C4-2B (cell line): Measurements from ENCODE around the gene EPHA6.

ENCODE experiments used
- H3K27ac ChIP-seq: fragments of 450-650 bp; 2 replicates; pipeline ENCODE4 v1.5.1; 2017
- CTCF ChIP-seq: fragments of 450-650 bp; conservative IDR thresholded peaks from 2 replicates; pipeline ENCODE4 v1.5.1; 2017; ENCODE audit warnings: mild to moderate bottlenecking
- ZFX ChIP-seq: fragments of 450-650 bp; IDR thresholded peaks from 2 replicates; pipeline ENCODE4 v1.6.1; 2017

EPHA6 gene

DNA sequence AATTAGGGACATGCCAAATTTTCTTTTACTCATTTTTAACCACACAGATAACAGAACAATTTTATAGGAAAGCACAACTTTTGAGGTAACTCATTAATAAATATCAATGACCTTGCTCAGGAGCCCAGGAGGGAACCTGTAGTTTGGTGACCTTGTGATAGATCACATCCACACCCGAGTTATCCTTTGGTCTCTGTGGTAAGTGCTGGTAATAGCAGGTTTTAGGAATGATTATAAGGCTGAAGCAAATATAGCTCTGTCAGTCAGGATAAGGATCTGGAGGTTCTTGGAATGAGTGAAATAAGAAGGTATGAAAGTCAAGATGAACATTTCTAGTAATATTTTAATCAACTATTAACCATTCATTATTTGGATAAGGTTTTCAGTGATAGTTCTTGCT lies 46.5 kb downstream of the EPHA6 start:
- TF ChIP-seq CTCF (no peak), ZFX (no peak)
- no peak overlapping the region for H3K27ac ChIP-seq

DNA sequence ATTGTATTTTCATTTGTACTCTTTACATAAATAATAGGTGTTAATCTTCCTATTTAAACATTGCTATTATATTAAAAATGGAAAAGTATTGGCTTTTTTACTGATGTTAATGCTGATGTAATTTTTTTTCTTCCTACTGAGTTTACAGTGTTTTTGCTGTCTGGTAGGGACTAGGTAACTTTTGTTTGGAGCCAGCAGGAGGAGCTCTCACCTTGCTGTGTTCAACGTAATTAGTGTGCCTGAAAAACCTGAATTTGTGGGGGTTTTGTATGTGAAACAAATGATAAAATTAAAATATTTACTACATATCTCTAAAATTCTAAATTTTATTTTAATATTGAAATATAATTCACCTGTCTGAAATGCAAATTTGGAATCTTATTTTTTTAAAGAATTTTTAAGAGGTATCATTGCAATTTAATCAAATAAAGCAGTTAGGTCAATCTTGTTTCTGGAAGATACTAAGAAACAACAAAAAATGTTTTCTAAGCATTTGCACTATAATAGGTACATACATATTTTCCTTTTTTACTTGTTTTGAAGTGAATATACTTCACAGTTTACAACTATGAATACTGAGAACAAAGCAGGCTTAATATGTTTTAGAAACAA lies 48.8 kb downstream of the EPHA6 start:
- TF ChIP-seq CTCF (peak; percentile 89), ZFX (no peak)

DNA sequence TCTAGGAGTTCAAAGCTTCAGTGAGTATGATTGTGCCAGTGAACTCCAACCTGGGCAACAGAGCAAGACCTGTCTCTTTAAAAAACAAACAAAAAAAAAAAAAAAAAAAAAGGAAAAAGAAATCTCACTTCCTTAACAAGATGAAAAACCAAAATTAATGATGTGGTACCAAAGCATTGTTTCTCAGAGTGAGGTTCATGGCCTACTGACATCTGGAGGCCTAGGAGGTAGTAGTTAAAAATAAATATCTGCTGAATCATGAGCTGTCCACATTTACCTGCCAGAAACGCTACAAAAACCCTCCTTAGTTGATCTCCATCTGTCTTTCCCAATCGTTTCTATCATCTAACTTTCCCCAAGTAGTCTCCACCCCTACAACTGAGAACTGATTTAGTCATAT lies 51.2 kb downstream of the EPHA6 start:
- H3K27ac ChIP-seq, result no peak overlapping the region
- TF ChIP-seq CTCF (no peak), ZFX (no peak)

More for the DNA sequence above, 48.8 kb downstream of the EPHA6 start:
- no peak overlapping the region for H3K27ac ChIP-seq

DNA sequence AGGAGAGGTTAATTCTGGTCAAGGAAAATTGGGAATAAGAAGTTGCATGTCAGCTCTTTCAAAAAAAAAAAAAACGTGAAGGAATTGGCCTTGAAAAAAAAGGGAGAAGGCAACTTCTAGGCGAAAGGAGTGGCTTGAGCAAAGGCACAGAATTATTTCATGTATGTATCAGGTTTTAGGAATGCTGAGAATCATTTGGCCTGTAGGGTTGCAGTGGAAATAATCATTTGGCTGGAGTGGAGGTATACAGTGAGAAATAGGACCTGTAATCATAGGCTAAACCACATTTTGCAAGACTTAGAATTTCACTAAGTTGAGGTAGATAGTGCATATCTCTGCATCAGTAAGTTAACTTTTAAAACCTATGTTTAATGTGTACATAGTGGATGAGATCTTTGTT lies 54.9 kb downstream of the EPHA6 start:
- no peak overlapping the region for H3K27ac ChIP-seq
- TF ChIP-seq ZFX (no peak), CTCF (no peak)

GRCh38 chr3:96877510-96877909 lies 63.1 kb downstream of the EPHA6 start:
- TF ChIP-seq ZFX (no peak), CTCF (no peak)
- H3K27ac ChIP-seq, result no peak overlapping the region

DNA sequence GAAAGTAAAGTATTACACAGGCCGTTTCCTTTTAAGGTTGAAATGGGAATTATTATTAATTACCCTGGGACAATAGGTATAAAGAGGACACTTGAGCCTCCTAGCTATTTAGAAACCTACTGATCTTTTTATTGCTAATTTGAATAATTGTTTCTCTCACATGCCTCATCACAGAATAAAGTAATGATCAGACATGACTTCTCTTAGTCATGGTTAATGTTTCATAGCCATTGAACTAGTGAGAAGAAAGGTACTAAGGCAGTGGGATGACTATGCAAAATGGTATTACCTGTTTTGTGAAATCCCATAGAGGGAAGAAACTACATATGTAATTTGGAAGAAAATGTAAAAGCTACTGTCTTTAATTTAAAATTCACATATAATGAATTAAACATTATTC lies 85.6 kb downstream of the EPHA6 start:
- no peak overlapping the region for H3K27ac ChIP-seq
- TF ChIP-seq ZFX (no peak), CTCF (no peak)

DNA sequence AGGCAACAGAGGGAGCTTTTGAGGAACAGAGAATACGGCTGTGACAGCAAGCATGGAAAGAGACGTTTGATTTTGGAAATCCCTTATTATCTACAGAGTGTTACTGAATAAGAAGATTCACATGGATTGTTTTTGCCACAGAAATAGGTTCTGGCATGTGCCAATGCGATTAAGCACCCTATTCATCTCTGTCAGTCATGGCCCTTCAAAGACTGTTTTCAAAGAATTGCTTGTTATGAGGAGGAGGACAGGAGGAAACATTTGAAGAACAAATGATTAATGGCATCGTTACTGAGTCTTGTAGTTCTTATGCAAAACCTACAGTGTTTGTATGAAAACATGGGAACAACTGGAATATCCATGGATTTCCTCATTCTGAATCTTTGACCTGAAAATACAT lies 86.2 kb downstream of the EPHA6 start:
- H3K27ac ChIP-seq, result no peak overlapping the region
- TF ChIP-seq CTCF, result no peak
- no peak for TF ChIP-seq ZFX
